ENCODE measurements around the gene RAI1. TPM values are rescaled to one million over a fixed set of nuclear protein-coding genes. Genes with fewer than 3 reads are reported as not detected.
A peak's percentile ranks its signal among the peaks of the same experiment; 100 is the strongest.

RAI1 gene
- total RNA-seq, 2 donors from 2014 or later, result 35.9 to 42.9 TPM

- no peaks in the 10 kb centered on the region for H3K4me1 ChIP-seq (ENCODE audit: control insufficient read depth, insufficient read depth, low read length)
- Mint-ChIP-seq H3K27ac (no peak overlapping the region), H3K9me3 (peaks cover 33% of the 10 kb centered on the region), H3K4me1 (peaks cover 19% of the 10 kb centered on the region), H3K36me3 (ENCODE audit: low read depth) (peaks cover 3% of the 10 kb centered on the region), H3K4me3 (no peak overlapping the region), H3K27me3 (ENCODE audit: insufficient read depth) (peaks cover 16% of the 10 kb centered on the region)
- no peak overlapping the region for H3K9ac ChIP-seq (ENCODE audit: extremely low read depth, low read length, poor library complexity, severe bottlenecking)
- H3K27me3 ChIP-seq (ENCODE audit: control insufficient read depth, insufficient read depth, low read length, poor library complexity, severe bottlenecking), result no peaks in the 10 kb centered on the region
- 84 to 92% methylated on average over 4 to 8 of the region's 8 CpGs for WGBS, 2 experiments (ENCODE audit: insufficient coverage in 1 of 2, insufficient read length in 1 of 2)
- no peak overlapping the region for H3K27ac ChIP-seq (ENCODE audit: low read depth, low read length)
- no peaks in the 10 kb centered on the region for H3K36me3 ChIP-seq (ENCODE audit: control insufficient read depth, insufficient read depth, low read length)
- TF ChIP-seq CTCF (conservative IDR thresholded peaks at IDR 0.05), result no peak
- no peak overlapping the region for H3K4me3 ChIP-seq (ENCODE audit: low read length)
- no peak for DNase-seq
- H3K9me3 ChIP-seq (ENCODE audit: control insufficient read depth, low read length), result peaks cover 19% of the 10 kb centered on the region
Measured at GRCh38 chr17:17661134-17661533, 20.1 kb upstream of the RAI1 start.

GRCh38 chr17:17661834-17662385, 19.3 kb upstream of the RAI1 start:
- Histone ChIP-seq H3K27ac (ENCODE audit: low read depth, low read length) (no peak overlapping the region), H3K9me3 (ENCODE audit: control insufficient read depth, low read length) (peaks cover 19% of the 10 kb centered on the region), H3K4me3 (ENCODE audit: low read length) (no peak overlapping the region), H3K4me1 (ENCODE audit: control insufficient read depth, insufficient read depth, low read length) (no peaks in the 10 kb centered on the region), H3K36me3 (ENCODE audit: control insufficient read depth, insufficient read depth, low read length) (no peaks in the 10 kb centered on the region), H3K27me3 (ENCODE audit: control insufficient read depth, insufficient read depth, low read length, poor library complexity, severe bottlenecking) (no peaks in the 10 kb centered on the region), H3K9ac (ENCODE audit: extremely low read depth, low read length, poor library complexity, severe bottlenecking) (no peak overlapping the region)
- Mint-ChIP-seq H3K27ac (peak overlapping the region; percentile 42), H3K9me3 (peaks cover 30% of the 10 kb centered on the region), H3K27me3 (ENCODE audit: insufficient read depth) (peaks cover 23% of the 10 kb centered on the region), H3K4me1 (peaks cover 19% of the 10 kb centered on the region), H3K36me3 (ENCODE audit: low read depth) (peaks cover 3% of the 10 kb centered on the region), H3K4me3 (no peak overlapping the region)
- 88 to 90% methylated on average over 9 to 10 of the region's 10 CpGs for WGBS, 2 experiments (ENCODE audit: insufficient coverage in 1 of 2, insufficient read length in 1 of 2)
- peak; percentile 81 for TF ChIP-seq CTCF (conservative IDR thresholded peaks at IDR 0.05)
- no peak for DNase-seq

- peak; percentile 96 for DNase-seq
- Histone ChIP-seq H3K27ac (ENCODE audit: low read depth, low read length) (peak overlapping the region; percentile 69), H3K9ac (ENCODE audit: extremely low read depth, low read length, poor library complexity, severe bottlenecking) (no peak overlapping the region), H3K4me1 (ENCODE audit: control insufficient read depth, insufficient read depth, low read length) (no peaks in the 10 kb centered on the region), H3K27me3 (ENCODE audit: control insufficient read depth, insufficient read depth, low read length, poor library complexity, severe bottlenecking) (no peaks in the 10 kb centered on the region), H3K9me3 (ENCODE audit: control insufficient read depth, low read length) (peaks cover 13% of the 10 kb centered on the region), H3K36me3 (ENCODE audit: control insufficient read depth, insufficient read depth, low read length) (no peaks in the 10 kb centered on the region), H3K4me3 (ENCODE audit: low read length) (no peak overlapping the region)
- Mint-ChIP-seq H3K27me3 (ENCODE audit: insufficient read depth) (peaks cover 28% of the 10 kb centered on the region), H3K4me3 (no peak overlapping the region), H3K4me1 (peaks cover 19% of the 10 kb centered on the region), H3K9me3 (peaks cover 15% of the 10 kb centered on the region), H3K27ac (peak overlapping the region; percentile 41), H3K36me3 (ENCODE audit: low read depth) (peaks cover 3% of the 10 kb centered on the region)
- TF ChIP-seq CTCF (conservative IDR thresholded peaks at IDR 0.05), result no peak
- WGBS, 2 experiments (ENCODE audit: insufficient coverage in 1 of 2, insufficient read length in 1 of 2), result 45 to 62% methylated on average over 12 to 19 of the region's 19 CpGs
Measured at GRCh38 chr17:17663160-17664063, 17.8 kb upstream of the RAI1 start.

Measured in endodermal cell (in vitro differentiated cells).